SK-N-MC (cell line): ENCODE data around the gene C5orf63.

Experiments used
- EZH2 ChIP-seq: fragments of 200-600 bp; sonication (generic); IDR thresholded peaks from one replicate; pipeline ENCODE4 v1.6.1; 2017; ENCODE audit warnings: antibody characterized with exemption
- FOXP2 ChIP-seq: optimal IDR thresholded peaks from 2 replicates; pipeline ENCODE3; 2011; ENCODE audit warnings: mild to moderate bottlenecking, moderate library complexity; ENCODE audit not compliant: insufficient read depth; ENCODE audit errors: extremely low read length, control extremely low read depth
- POLR2AphosphoS5 ChIP-seq: IDR thresholded peaks from 2 replicates; pipeline ENCODE4 v1.6.1; 2012; ENCODE audit warnings: mild to moderate bottlenecking, low read depth, low read length, borderline replicate concordance

- no peak for TF ChIP-seq EZH2
- no peak for TF ChIP-seq POLR2AphosphoS5
- no peak for TF ChIP-seq FOXP2
Observed at GRCh38 chr5:127085796-127086195, 12.5 kb upstream of the C5orf63 start.
